ENCODE results near the gene RC3H2.
"Not testable (repeated sequence)": the region's sequence is repeated elsewhere in the genome, so short reads cannot be mapped to it uniquely, and the experiment has no call there.

The RC3H2 gene

DNA sequence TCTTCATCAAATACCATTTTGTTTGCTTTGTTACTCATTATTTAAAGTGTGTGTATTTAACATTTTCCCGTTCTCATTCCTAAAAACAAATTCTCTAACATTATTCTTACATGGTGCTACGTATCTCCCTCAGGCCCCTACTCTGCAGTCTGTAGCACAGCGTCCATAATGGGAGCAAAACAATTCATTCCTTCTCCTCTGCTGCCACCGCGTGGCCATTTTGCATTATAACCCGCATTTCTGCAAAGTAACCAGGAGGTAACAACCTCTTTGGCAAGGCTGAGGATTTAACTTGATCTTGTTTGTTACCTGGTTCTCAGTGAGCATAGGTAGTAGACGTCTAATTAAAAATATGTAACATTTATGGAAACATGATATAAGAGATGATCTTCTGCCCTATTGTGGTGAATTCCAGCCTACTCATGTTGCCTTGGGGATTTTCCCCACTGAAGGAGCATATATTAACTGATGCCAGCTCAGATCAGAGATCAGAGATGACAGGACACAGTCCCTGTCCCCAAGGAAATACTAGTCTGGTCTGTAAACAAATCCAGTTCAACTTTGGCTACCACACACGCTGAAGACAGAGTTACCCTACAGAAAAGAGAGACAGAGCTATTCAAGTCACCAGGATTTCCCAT is 94.7 kb downstream of the RC3H2 start:
- peak; percentile 62 for DNase-seq (ENCODE audit: extremely low read depth, low read depth)
- no peak overlapping the region for H3K4me3 ChIP-seq (replicated peaks; ENCODE audit: low read depth, low read length)
- TF ChIP-seq, protein P1, sequence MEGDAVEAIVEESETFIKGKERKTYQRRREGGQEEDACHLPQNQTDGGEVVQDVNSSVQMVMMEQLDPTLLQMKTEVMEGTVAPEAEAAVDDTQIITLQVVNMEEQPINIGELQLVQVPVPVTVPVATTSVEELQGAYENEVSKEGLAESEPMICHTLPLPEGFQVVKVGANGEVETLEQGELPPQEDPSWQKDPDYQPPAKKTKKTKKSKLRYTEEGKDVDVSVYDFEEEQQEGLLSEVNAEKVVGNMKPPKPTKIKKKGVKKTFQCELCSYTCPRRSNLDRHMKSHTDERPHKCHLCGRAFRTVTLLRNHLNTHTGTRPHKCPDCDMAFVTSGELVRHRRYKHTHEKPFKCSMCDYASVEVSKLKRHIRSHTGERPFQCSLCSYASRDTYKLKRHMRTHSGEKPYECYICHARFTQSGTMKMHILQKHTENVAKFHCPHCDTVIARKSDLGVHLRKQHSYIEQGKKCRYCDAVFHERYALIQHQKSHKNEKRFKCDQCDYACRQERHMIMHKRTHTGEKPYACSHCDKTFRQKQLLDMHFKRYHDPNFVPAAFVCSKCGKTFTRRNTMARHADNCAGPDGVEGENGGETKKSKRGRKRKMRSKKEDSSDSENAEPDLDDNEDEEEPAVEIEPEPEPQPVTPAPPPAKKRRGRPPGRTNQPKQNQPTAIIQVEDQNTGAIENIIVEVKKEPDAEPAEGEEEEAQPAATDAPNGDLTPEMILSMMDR (IDR thresholded peaks at IDR 0.05; ENCODE audit: low read depth, low read length, missing control alignments): peak; percentile 58

DNA sequence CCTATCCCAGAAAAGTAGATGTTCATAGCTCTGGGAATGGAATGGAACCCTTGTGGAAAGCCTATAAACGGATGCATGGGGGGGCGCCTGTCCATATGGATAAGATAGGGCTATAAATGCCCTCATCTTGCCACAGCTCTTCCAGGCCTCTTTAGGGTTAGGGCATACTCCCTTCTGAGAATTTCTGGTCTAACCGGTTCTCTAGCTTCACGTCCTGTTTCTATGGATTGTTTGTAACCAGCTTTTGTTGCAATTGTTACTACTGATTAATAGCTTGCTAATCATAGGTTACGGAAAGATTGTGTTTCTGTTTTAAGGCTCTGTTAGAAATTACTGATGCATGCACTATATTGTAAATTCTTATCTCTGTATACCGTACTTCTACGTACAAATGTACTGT is 95.9 kb downstream of the RC3H2 start:
- H3K4me3 ChIP-seq (replicated peaks; ENCODE audit: low read depth, low read length); DNase-seq (ENCODE audit: extremely low read depth, low read depth): not testable (repeated sequence)

DNA sequence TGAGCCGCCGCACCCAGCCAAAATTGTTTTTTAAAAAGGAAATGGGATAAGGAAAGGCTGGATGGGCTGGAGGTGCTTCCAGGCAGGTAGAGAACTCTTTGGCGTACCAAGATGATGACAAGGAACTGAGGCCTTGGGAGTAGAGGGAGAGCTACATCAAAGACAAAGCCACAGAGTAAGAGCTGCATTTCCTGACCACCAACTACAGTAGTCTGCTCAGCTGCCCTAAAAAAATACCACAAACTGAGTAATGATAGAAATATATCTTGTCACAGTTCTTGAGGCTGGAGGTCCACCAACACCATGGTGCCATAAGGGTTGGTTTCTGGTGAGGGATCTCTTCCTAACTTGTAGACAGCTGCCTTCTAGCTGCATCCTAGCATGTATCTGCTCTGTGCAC is 97.0 kb downstream of the RC3H2 start:
- no peak overlapping the region for H3K4me3 ChIP-seq (replicated peaks; ENCODE audit: low read depth, low read length)
- no peak for DNase-seq (ENCODE audit: extremely low read depth, low read depth)
- TF ChIP-seq, protein P1 (IDR thresholded peaks at IDR 0.05; ENCODE audit: low read depth, low read length, missing control alignments): no peak

DNA sequence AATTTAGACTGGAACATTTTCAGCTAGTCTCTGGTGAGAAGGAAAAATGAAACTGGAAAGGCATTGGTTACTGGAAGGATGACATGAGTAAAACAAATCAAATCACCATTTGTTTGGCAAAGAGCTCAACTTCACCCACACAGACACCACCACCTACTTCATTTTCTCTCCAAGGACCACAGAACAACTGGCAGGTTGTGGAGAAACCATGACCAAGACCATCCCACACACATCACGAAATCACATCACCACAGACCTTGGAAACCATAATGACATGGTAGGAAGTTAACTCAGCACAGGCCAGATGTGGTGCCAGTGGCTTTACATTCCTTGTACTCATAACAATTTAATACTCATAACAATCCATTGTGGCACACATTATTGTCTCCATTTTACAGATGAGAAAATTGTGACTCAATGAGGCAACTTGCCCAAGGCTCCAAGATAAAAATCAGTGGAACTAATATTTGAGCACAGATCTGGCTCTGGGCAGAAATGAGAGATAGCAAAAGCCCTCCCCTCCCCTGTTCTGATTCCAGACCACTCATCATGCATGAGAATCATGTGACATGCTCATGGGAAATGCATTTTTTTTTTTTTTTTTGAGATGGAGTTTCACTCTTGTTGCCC is 97.8 kb downstream of the RC3H2 start:
- H3K4me3 ChIP-seq (replicated peaks; ENCODE audit: low read depth, low read length): no peak overlapping the region
- no peak for DNase-seq (ENCODE audit: extremely low read depth, low read depth)

DNA sequence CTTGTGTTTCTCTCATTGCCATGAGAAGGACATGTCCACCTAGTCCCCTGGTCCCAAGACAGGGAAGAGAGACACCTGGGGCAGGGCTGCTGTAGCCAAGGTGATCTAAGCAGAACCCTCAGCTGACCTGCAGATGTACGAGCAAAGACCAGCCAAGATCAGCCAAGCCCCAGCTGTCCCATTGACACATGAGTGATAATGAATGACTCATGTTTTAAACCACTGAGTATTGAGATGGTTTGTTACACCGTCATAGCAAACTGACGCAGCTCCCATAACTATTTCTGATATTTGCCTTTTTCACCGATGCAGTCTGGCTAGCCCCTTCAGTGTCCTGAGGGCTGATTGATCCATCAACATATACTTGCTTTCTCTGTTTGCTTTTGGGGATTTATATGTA is 98.5 kb downstream of the RC3H2 start:
- TF ChIP-seq, protein P1 (IDR thresholded peaks at IDR 0.05; ENCODE audit: low read depth, low read length, missing control alignments): no peak
- DNase-seq (ENCODE audit: extremely low read depth, low read depth): no peak
- H3K4me3 ChIP-seq (replicated peaks; ENCODE audit: low read depth, low read length): no peak overlapping the region

More for the DNA sequence above, 97.8 kb downstream of the RC3H2 start:
- TF ChIP-seq, protein P1 (IDR thresholded peaks at IDR 0.05; ENCODE audit: low read depth, low read length, missing control alignments): no peak

DNA sequence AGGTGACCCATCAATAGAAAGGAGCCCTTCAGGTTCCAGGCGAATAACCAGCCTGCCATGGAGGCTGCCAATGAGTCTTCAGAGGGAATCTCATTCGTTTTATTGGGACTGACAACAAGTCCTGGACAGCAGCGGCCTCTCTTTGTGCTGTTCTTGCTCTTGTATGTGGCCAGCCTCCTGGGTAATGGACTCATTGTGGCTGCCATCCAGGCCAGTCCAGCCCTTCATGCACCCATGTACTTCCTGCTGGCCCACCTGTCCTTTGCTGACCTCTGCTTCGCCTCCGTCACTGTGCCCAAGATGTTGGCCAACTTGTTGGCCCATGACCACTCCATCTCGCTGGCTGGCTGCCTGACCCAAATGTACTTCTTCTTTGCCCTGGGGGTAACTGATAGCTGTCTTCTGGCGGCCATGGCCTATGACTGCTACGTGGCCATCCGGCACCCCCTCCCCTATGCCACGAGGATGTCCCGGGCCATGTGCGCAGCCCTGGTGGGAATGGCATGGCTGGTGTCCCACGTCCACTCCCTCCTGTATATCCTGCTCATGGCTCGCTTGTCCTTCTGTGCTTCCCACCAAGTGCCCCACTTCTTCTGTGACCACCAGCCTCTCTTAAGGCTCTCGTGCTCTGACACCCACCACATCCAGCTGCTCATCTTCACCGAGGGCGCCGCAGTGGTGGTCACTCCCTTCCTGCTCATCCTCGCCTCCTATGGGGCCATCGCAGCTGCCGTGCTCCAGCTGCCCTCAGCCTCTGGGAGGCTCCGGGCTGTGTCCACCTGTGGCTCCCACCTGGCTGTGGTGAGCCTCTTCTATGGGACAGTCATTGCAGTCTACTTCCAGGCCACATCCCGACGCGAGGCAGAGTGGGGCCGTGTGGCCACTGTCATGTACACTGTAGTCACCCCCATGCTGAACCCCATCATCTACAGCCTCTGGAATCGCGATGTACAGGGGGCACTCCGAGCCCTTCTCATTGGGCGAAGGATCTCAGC is 104.8 kb downstream of the RC3H2 start, which contains the start of gene OR1K1:
OR1K1 (plus strand) TSS at position 58 of the 995 bp plus-strand sequence; CDS start at position 58, 0 bp downstream.
- DNase-seq (ENCODE audit: extremely low read depth, low read depth): no peak
- no peak within 1 kb of the TSS for H3K4me3 ChIP-seq (replicated peaks; ENCODE audit: low read depth, low read length)
- TF ChIP-seq, protein P1 (IDR thresholded peaks at IDR 0.05; ENCODE audit: low read depth, low read length, missing control alignments): no peak
